Measurements from ENCODE around the gene CKAP4.
"Not testable (repeated sequence)": the region's sequence is repeated elsewhere in the genome, so short reads cannot be mapped to it uniquely, and the experiment has no call there.

The CKAP4 gene

GRCh38 chr12:106247674-106248311 is at the start of gene CKAP4:
CKAP4 (minus strand) TSS chr12:106248020; CDS start chr12:106247851, 169 bp downstream.
- Histone ChIP-seq H3K36me3 (peaks cover 25% of the 10 kb centered on the region), H3K27ac (peak within 1 kb of the TSS; percentile 95), H3K4me1 (peaks cover 45% of the 10 kb centered on the region)

GRCh38 chr12:106297075-106297474 is 49.3 kb upstream of the CKAP4 start:
- no peak overlapping the region for H3K4me3 ChIP-seq
- TF ChIP-seq Cebpa-rat (IDR thresholded peaks at IDR 0.05): no peak
- H4K20me1 ChIP-seq: no peaks in the 10 kb centered on the region
- H3K4me2 ChIP-seq: no peak overlapping the region
- H3K4me1 ChIP-seq: peaks cover 15% of the 10 kb centered on the region
- H3K27me3 ChIP-seq: no peaks in the 10 kb centered on the region
- H3K9ac ChIP-seq: no peak overlapping the region
- H3K36me3 ChIP-seq: no peaks in the 10 kb centered on the region
- H3K27ac ChIP-seq: no peak overlapping the region
- no peaks in the 10 kb centered on the region for H3K9me3 ChIP-seq

More at GRCh38 chr12:106247674-106248311, at the start of gene CKAP4:
- Histone ChIP-seq H3K4me2 (peak within 1 kb of the TSS; percentile 96), H3K9me3 (no peaks in the 10 kb centered on the region), H3K27me3 (no peaks in the 10 kb centered on the region), H4K20me1 (peaks cover 39% of the 10 kb centered on the region), H3K9ac (peak within 1 kb of the TSS; percentile 92), H3K4me3 (peak within 1 kb of the TSS; percentile 90)
- TF ChIP-seq Cebpa-rat (IDR thresholded peaks at IDR 0.05): no peak

GRCh38 chr12:106296179-106296877 is 48.5 kb upstream of the CKAP4 start:
- Histone ChIP-seq H3K27ac (no peak overlapping the region), H3K27me3 (no peaks in the 10 kb centered on the region), H4K20me1 (no peaks in the 10 kb centered on the region), H3K4me1 (peaks cover 8% of the 10 kb centered on the region), H3K4me2 (no peak overlapping the region), H3K36me3 (no peaks in the 10 kb centered on the region), H3K9me3 (no peaks in the 10 kb centered on the region), H3K4me3 (no peak overlapping the region), H3K9ac (no peak overlapping the region)
- no peak for TF ChIP-seq Cebpa-rat (IDR thresholded peaks at IDR 0.05)

GRCh38 chr12:106292339-106292738 is 44.5 kb upstream of the CKAP4 start:
- Histone ChIP-seq H3K4me3 (no peak overlapping the region), H4K20me1 (no peaks in the 10 kb centered on the region), H3K4me2 (no peak overlapping the region), H3K27me3 (no peaks in the 10 kb centered on the region), H3K36me3 (no peaks in the 10 kb centered on the region), H3K9me3 (no peaks in the 10 kb centered on the region), H3K27ac (no peak overlapping the region), H3K4me1 (peaks cover 8% of the 10 kb centered on the region; the same call in 1 of the 2 replicates), H3K9ac (no peak overlapping the region)
- TF ChIP-seq Cebpa-rat (IDR thresholded peaks at IDR 0.05): no peak

GRCh38 chr12:106291342-106291741 is 43.5 kb upstream of the CKAP4 start:
- Histone ChIP-seq H3K4me3 (no peak overlapping the region), H3K4me2 (no peak overlapping the region), H3K9ac (no peak overlapping the region), H3K9me3 (no peaks in the 10 kb centered on the region), H3K27me3 (no peaks in the 10 kb centered on the region), H3K36me3 (no peaks in the 10 kb centered on the region), H3K4me1 (peaks cover 10% of the 10 kb centered on the region), H4K20me1 (no peaks in the 10 kb centered on the region), H3K27ac (no peak overlapping the region)
- no peak for TF ChIP-seq Cebpa-rat (IDR thresholded peaks at IDR 0.05)

GRCh38 chr12:106290666-106291065 is 42.8 kb upstream of the CKAP4 start:
- H3K4me2 ChIP-seq: no peak overlapping the region
- no peak overlapping the region for H3K27ac ChIP-seq
- H3K9me3 ChIP-seq: no peaks in the 10 kb centered on the region
- H3K9ac ChIP-seq: no peak overlapping the region
- H3K27me3 ChIP-seq: no peaks in the 10 kb centered on the region
- H3K4me3 ChIP-seq: no peak overlapping the region
- H3K4me1 ChIP-seq: peaks cover 17% of the 10 kb centered on the region
- no peak for TF ChIP-seq Cebpa-rat (IDR thresholded peaks at IDR 0.05)
- H4K20me1 ChIP-seq: no peaks in the 10 kb centered on the region
- no peaks in the 10 kb centered on the region for H3K36me3 ChIP-seq

- Histone ChIP-seq H3K4me3 (no peak overlapping the region), H3K4me1 (peaks cover 27% of the 10 kb centered on the region), H3K36me3 (no peaks in the 10 kb centered on the region), H3K4me2 (no peak overlapping the region), H4K20me1 (no peaks in the 10 kb centered on the region), H3K27ac (no peak overlapping the region), H3K9me3 (no peaks in the 10 kb centered on the region), H3K9ac (no peak overlapping the region), H3K27me3 (no peaks in the 10 kb centered on the region)
- TF ChIP-seq Cebpa-rat (IDR thresholded peaks at IDR 0.05): no peak
Observed at GRCh38 chr12:106289196-106289681, 41.4 kb upstream of the CKAP4 start.

- no peak overlapping the region for H3K4me3 ChIP-seq
- H3K4me1 ChIP-seq: peaks cover 28% of the 10 kb centered on the region
- H3K9me3 ChIP-seq: no peaks in the 10 kb centered on the region
- no peak for TF ChIP-seq Cebpa-rat (IDR thresholded peaks at IDR 0.05)
- no peak overlapping the region for H3K9ac ChIP-seq
- H3K27me3 ChIP-seq: no peaks in the 10 kb centered on the region
- H4K20me1 ChIP-seq: no peaks in the 10 kb centered on the region
- H3K4me2 ChIP-seq: peak overlapping the region; percentile 17
- no peaks in the 10 kb centered on the region for H3K36me3 ChIP-seq
- H3K27ac ChIP-seq: no peak overlapping the region
Observed at GRCh38 chr12:106288494-106289195, 40.8 kb upstream of the CKAP4 start.

GRCh38 chr12:106288101-106288493 is 40.3 kb upstream of the CKAP4 start:
- H3K27ac ChIP-seq: no peak overlapping the region
- TF ChIP-seq Cebpa-rat (IDR thresholded peaks at IDR 0.05): no peak

GRCh38 chr12:106287364-106287763 is 39.5 kb upstream of the CKAP4 start:
- no peaks in the 10 kb centered on the region for H3K36me3 ChIP-seq
- peaks cover 28% of the 10 kb centered on the region for H3K4me1 ChIP-seq

More at GRCh38 chr12:106288101-106288493, 40.3 kb upstream of the CKAP4 start:
- Histone ChIP-seq H4K20me1 (no peaks in the 10 kb centered on the region), H3K27me3 (no peaks in the 10 kb centered on the region), H3K4me2 (no peak overlapping the region; the same call in 1 of the 2 replicates), H3K4me3 (no peak overlapping the region), H3K9ac (no peak overlapping the region), H3K36me3 (no peaks in the 10 kb centered on the region), H3K4me1 (peaks cover 28% of the 10 kb centered on the region), H3K9me3 (no peaks in the 10 kb centered on the region)

GRCh38 chr12:106286576-106287162 is 38.8 kb upstream of the CKAP4 start:
- peak overlapping the region; percentile 60; the same call in 1 of the 2 replicates for H3K4me2 ChIP-seq
- H3K4me3 ChIP-seq: not testable (repeated sequence)

More at GRCh38 chr12:106287364-106287763, 39.5 kb upstream of the CKAP4 start:
- Histone ChIP-seq H3K4me3 (no peak overlapping the region), H3K9ac (no peak overlapping the region), H3K4me2 (no peak overlapping the region), H3K27me3 (no peaks in the 10 kb centered on the region), H4K20me1 (no peaks in the 10 kb centered on the region), H3K27ac (no peak overlapping the region), H3K9me3 (peaks cover 5% of the 10 kb centered on the region)
- no peak for TF ChIP-seq Cebpa-rat (IDR thresholded peaks at IDR 0.05)

More at GRCh38 chr12:106286576-106287162, 38.8 kb upstream of the CKAP4 start:
- Histone ChIP-seq H3K9me3 (peaks cover 12% of the 10 kb centered on the region), H3K4me1 (peaks cover 28% of the 10 kb centered on the region)
- not testable (repeated sequence) for H3K27ac ChIP-seq, H3K9ac ChIP-seq, H4K20me1 ChIP-seq, H3K27me3 ChIP-seq, H3K36me3 ChIP-seq

Data from BLaER1 (cell line).